GM12892 (cell line): ENCODE data around the gene IQCE.

Experiments
- POLR2A ChIP-seq: IDR thresholded peaks from 2 replicates; pipeline ENCODE4 v1.6.1; 2011; ENCODE audit warnings: low read depth, low read length, control low read depth
- POLR2AphosphoS5 ChIP-seq: IDR thresholded peaks from 2 replicates; pipeline ENCODE4 v1.6.1; 2011; ENCODE audit warnings: low read depth, low read length, control low read depth

- TF ChIP-seq POLR2AphosphoS5 (no peak), POLR2A (no peak)
Measured at GRCh38 chr7:2537981-2538851, 20.6 kb upstream of the IQCE start.
